Pulmonary artery endothelial cell (primary cell): ENCODE measurements around the gene SYT6. TPM values are rescaled to one million over a fixed set of nuclear protein-coding genes. Genes with fewer than 3 reads are reported as not detected.

Source experiments
- DNase-seq: peaks from one replicate; pipeline ENCODE4 v3.0.0-alpha.2; 2011; ENCODE audit warnings: low read depth, low spot score
- total RNA-seq: library from RNA; depleted of rRNA; stranded (reverse); fragments of >200 nt; gene quantifications from 2 replicates; pipeline ENCODE4 v1.2.3, GENCODE V29; 2014

The SYT6 gene
- total RNA-seq, 1 donor from 2014 or later: not detected

GRCh38 chr1:114118351-114118990 lies 35.2 kb downstream of the SYT6 start:
- no peak for DNase-seq

GRCh38 chr1:114117654-114118053 lies 36.0 kb downstream of the SYT6 start:
- no peak for DNase-seq

- DNase-seq: no peak
Observed at GRCh38 chr1:114116086-114116485, 37.6 kb downstream of the SYT6 start.

- DNase-seq: no peak
Observed at GRCh38 chr1:114114185-114115094, 39.2 kb downstream of the SYT6 start.

GRCh38 chr1:114113411-114114184 lies 40.1 kb downstream of the SYT6 start:
- no peak for DNase-seq

- DNase-seq: no peak
Observed at GRCh38 chr1:114112775-114113174, 40.9 kb downstream of the SYT6 start.

GRCh38 chr1:114111731-114112641 lies 41.7 kb downstream of the SYT6 start:
- DNase-seq: no peak

GRCh38 chr1:114109981-114110380 lies 43.7 kb downstream of the SYT6 start:
- DNase-seq: no peak

GRCh38 chr1:114108751-114109255 lies 44.9 kb downstream of the SYT6 start:
- DNase-seq: no peak

- DNase-seq: no peak
Observed at GRCh38 chr1:114107474-114108435, 45.9 kb downstream of the SYT6 start.

- DNase-seq: no peak
Observed at GRCh38 chr1:114105421-114105979, 48.2 kb downstream of the SYT6 start.

GRCh38 chr1:114104949-114105348 lies 48.7 kb downstream of the SYT6 start:
- no peak for DNase-seq

- no peak for DNase-seq
Observed at GRCh38 chr1:114103992-114104391, 49.7 kb downstream of the SYT6 start.

- no peak for DNase-seq
Observed at GRCh38 chr1:114102136-114102535, 51.5 kb downstream of the SYT6 start.

GRCh38 chr1:114100148-114100547 lies 53.5 kb downstream of the SYT6 start:
- no peak for DNase-seq

GRCh38 chr1:114099268-114099667 lies 54.4 kb downstream of the SYT6 start:
- no peak for DNase-seq

GRCh38 chr1:114097109-114097508 lies 56.6 kb downstream of the SYT6 start:
- DNase-seq: no peak

- no peak for DNase-seq
Observed at GRCh38 chr1:114094675-114095074, 59.0 kb downstream of the SYT6 start.

GRCh38 chr1:114094363-114094634 lies 59.4 kb downstream of the SYT6 start:
- no peak for DNase-seq
